SHP77 (cell line): Measurements from ENCODE around the gene FHIT.
A peak's percentile ranks its signal among the peaks of the same experiment; 100 is the strongest.

Source experiments
- DNase-seq, 2 experiments: peaks; one replicate each; lab custom pipeline; 2025; lab: John Stamatoyannopoulos, UW

Gene FHIT

GRCh38 chr3:60764870-60765269 is 486.4 kb downstream of the FHIT start:
- DNase-seq: no peak

DNA sequence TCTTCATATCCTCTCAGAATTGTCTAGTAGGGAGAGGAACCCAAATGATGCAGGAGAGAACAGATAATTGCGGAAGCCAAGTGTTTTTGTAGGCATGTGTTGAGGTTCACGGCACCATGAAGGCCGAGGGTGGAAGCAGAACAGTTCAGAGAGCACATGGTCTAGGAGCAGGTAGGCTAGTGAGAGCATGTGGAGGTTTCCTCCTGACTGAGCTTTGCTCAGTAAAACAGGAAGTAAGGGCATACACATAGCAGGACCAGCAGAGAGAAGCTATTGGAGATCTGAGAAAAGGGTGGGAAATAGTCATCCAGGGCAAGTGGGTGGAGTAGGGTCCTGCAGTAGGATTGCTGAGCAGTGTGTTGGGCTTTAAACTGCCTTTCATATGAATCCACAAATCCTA is 491.1 kb downstream of the FHIT start:
- DNase-seq: no peak

DNA sequence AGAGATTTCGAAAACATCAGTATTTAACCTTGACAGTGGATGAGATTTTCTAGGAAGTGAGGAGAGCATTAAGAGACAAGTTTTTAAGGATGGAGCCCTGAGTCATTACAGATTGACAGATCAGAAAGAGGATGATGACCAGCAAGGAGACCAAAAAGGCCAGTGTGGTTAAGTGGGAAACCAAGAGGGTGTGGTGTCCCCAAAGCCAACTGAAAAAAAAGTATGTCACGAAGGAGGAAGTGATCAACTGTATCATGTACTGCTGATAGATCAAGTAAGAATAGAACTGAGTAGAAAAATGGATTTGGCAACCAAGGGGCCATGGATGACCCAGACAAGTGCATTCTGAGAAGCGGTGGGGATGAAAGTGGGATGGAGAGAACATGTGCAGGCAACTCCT is 491.8 kb downstream of the FHIT start:
- DNase-seq: no peak

- DNase-seq: no peak
Measured at GRCh38 chr3:60758831-60759230, 492.4 kb downstream of the FHIT start.

DNA sequence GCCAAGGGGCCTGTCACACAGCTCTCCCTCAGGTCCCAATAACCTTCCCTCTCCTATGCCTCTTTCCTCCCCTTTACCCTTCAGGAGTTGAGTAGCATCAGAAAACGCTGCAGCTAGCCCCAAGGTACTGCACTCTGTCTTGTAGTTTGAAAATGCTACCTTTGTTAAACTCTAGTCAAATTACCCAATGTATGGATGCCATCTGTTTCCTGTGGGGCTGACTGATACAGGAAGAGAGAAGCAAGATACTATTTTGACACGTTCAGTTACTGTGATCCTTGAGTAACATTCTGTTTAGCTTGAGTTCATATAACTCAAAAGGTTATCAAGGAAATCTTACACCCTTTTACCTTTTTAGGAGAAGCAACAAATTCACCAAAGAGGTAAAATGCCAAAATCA is 493.1 kb downstream of the FHIT start:
- no peak for DNase-seq

DNA sequence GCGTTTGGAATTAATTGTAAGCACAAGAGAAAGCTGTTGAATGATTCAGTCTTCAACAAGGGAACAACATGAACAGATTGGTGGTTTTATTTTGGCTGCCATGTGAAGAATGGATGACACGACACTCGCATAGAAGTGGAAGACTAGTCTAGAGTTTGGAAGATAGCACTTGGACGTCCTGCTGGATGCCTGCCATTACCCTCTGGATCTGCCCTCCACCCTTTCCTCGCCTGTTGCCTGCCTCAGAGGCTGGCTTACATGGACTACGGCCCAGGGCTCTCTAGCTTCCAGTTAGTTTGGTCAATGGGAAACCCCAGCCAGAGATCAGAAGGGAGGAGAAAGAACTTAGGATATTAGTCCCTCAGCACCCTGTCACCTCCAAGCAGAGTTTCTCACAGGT is 493.5 kb downstream of the FHIT start:
- DNase-seq: no peak

DNA sequence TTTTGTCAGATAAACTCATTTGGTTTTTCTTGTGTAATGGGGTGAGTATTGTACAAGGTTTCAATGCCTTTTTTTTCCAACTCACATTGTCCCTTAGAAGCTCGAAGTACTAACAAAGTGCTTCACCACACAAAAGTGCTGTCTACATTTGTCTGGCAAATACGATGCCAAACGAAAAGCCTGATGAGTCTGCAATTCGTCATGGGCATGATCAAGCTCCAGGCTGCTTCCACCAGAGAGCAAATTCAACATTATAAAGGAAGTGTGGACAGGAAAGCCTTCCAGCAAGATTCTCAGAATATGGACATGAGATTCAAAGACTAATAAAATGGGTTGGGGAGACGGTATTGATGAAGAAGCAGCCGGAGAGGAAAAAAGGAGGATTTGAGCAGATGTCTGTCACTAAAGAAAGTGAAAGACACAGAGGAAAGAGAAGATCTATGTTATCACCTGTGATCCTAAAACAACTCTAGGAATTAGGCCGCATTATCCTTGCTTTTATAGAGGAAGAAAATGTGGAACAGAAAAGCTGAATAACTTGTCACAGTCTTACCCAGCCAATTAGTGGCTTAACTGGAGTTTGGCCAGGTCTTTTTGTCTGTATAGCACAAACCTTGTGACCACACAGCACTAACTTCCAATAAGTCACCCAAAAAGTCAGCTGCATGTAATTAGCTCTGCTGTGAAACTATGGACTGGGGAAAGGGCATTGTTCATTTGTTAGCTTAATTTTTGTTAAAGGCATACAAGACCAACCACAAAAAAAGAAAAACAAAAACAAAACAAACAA is 494.8 kb downstream of the FHIT start:
- DNase-seq: no peak

- DNase-seq: peak; percentile 2 to 35
Measured at GRCh38 chr3:60755094-60755493, 496.2 kb downstream of the FHIT start.

- DNase-seq: no peak
Measured at GRCh38 chr3:60754617-60755016, 496.6 kb downstream of the FHIT start.

GRCh38 chr3:60752809-60753208 is 498.4 kb downstream of the FHIT start:
- no peak for DNase-seq

- no peak for DNase-seq
Measured at GRCh38 chr3:60746695-60747416, 504.4 kb downstream of the FHIT start.

GRCh38 chr3:60746043-60746638 is 505.1 kb downstream of the FHIT start:
- no peak for DNase-seq

DNA sequence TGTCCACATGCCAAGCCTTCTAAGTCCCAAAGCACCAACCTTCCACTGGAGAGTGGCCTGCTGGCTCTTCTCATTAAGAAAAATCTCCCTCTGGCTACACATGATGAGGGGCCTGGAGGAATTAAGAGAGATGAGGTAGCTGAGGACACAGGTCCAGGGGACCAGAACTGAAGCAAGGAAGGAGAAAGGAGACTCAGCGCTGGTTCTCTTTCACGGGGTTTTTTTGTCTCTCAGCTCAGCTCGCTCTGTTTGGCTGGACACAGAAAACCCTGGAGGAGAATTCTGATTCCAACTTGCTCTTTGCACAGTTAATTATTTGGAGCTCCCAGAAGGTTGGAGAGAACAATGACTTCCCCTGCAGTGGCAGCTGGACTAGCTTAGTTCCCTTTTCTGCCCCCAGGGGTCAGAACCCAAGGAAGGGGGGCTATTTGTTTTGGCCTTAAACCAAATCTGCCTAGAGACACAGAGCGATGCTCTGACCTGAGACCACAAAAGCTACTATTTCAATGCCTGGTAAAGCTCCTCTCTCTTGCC is 507.6 kb downstream of the FHIT start:
- DNase-seq: peak; percentile 26 to 41

- DNase-seq: peak; percentile 30 to 54
Measured at GRCh38 chr3:60742606-60743145, 508.6 kb downstream of the FHIT start.

- DNase-seq: no peak
Measured at GRCh38 chr3:60737633-60738399, 513.4 kb downstream of the FHIT start.

DNA sequence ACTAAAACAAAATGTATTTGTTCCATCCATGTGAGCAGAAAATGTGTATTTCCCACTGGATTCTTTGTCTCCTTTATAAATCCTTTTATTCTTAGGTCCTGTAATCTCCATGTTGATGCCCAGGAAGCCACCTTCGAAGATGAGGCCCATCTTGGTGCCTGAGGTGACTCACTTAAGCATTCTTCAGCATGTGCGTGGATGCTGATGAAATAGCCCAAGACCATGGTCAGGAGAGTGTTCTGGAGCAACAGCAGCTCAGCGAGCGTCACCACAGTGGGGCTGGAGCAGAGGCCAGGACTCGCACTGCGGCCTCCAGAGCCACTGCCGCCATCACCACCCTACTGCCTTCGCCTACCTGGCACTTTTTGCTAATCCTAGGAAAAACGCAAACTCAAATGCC is 520.9 kb downstream of the FHIT start:
- no peak for DNase-seq

- no peak for DNase-seq
Measured at GRCh38 chr3:60729056-60729455, 522.2 kb downstream of the FHIT start.

DNA sequence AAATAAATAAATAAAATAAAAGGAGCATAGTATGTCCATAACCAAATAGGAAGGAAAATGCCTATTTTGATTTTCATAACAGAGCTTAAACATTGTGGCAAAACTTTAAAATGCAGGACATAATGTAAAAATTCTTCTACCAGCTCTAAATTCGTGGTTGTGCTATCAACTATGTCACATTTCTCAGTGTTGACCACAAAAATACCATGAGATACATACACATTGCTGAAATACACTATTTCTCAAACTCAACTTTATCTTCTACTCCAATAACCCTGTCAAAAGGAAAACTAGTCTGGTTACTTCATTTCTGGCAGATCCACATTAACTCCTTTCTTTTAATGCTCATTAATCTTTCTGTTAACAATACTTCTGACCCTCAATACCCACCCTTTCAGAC is 523.2 kb downstream of the FHIT start:
- DNase-seq: no peak

DNA sequence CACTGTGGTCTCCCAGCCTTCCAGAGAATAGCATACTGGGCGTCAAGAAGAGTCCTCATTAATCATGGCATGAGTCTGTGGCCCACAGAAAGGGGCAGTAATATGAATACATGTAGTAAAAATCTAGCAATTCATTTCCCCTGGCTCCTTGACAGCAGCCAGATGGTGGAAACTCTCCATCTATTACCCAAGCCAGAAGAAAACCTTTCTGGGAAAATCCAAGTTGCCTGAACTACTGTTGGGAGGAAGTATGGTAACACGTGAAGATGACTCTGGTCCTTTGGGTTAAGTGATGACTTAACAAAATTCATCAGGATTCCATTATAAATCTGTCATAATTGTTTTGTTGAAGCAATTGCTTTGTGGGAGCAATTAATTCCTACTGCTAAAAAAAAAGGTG is 530.5 kb downstream of the FHIT start:
- no peak for DNase-seq

GRCh38 chr3:60716573-60716972 is 534.7 kb downstream of the FHIT start:
- no peak for DNase-seq

DNA sequence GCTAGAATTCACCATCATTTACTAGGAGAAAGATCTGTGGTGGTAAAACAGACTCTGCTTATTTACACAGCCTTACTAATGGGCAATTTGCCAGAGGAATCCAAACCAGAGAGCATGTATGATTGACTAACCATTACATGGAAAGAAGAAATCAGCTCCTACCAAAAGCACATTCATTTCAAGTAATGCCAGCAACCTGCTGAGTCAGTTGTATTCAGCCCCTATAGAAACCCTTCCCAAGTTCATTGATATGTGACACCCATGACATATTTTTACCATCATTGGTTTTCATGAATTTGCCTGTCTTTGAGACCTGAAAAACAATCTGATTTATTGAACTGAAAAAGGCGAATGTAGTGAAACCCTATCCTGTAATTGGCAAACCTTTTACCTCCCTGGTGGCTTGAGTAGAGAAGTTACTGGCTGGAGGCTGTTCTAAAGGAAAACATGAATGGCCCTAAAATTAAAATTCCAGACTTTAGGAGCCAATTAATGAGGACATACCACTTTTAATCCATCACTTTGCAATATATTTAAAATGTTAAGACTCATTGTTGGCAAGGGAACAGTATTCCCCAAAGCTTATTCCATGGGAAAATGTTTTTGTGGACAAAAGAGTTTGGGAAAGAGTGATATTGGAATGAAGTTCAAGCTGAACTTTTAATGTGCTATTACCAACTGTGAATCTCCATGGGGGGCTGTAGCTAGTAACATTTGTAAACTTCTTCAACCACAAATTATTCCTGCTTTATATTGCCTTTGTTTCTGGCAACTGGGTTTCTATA is 542.9 kb downstream of the FHIT start:
- DNase-seq: peak; percentile 19 to 26
